PFSK-1 (cell line): ENCODE results near the gene PLXDC2.

Experiments
- FOXP2 ChIP-seq: optimal IDR thresholded peaks from 2 replicates; pipeline ENCODE3; 2011; ENCODE audit warnings: borderline replicate concordance, control low read depth, inconsistent platforms; ENCODE audit not compliant: insufficient read depth; ENCODE audit errors: extremely low read length, extremely low read depth
- POLR2AphosphoS5 ChIP-seq: IDR thresholded peaks from 2 replicates; pipeline ENCODE4 v1.6.1; 2012; ENCODE audit warnings: low read depth, mild to moderate bottlenecking, control low read depth, low read length, moderate library complexity
- REST ChIP-seq, 2 experiments: IDR thresholded peaks; 2 replicates each; pipeline versions ENCODE4 v1.6.1 to v1.8.0; 2011 to 2012; ENCODE audit warnings: low read depth in 2 of 2, low read length in 2 of 2, control low read depth in 1 of 2, inconsistent platforms in 1 of 2, mild to moderate bottlenecking in 1 of 2, moderate library complexity in 1 of 2; ENCODE audit not compliant: insufficient read depth in 1 of 2
- SIN3A ChIP-seq: IDR thresholded peaks from 2 replicates; pipeline ENCODE4 v1.6.1; 2012; ENCODE audit warnings: mild to moderate bottlenecking, low read length, moderate library complexity, borderline replicate concordance; ENCODE audit not compliant: insufficient read depth
- TAF1 ChIP-seq: IDR thresholded peaks from 2 replicates; pipeline ENCODE4 v1.6.1; 2012; ENCODE audit warnings: low read length, control low read depth, borderline replicate concordance; ENCODE audit not compliant: insufficient read depth

- no peak for TF ChIP-seq SIN3A
- TF ChIP-seq POLR2AphosphoS5: no peak
- TF ChIP-seq TAF1: no peak
- TF ChIP-seq REST (IDR thresholded peaks at IDR 0.05; ENCODE audit: insufficient read depth in 1 of 2, low read depth in 2 of 2, low read length in 2 of 2): no peak
- TF ChIP-seq FOXP2: no peak
Observed at GRCh38 chr10:19862811-19863515, 46.7 kb downstream of the PLXDC2 start.
